Midbrain (tissue), 1 donor: ENCODE data around the gene CD80.

Experiments used
- DNase-seq: peaks from one replicate; lab custom pipeline; 2025; lab: John Stamatoyannopoulos, UW

The CD80 gene

GRCh38 chr3:119494597-119494996 is 64.8 kb downstream of the CD80 start:
- DNase-seq = no peak

- DNase-seq = no peak
Observed at GRCh38 chr3:119492810-119493209, 66.6 kb downstream of the CD80 start.

GRCh38 chr3:119492128-119492527 is 67.3 kb downstream of the CD80 start:
- DNase-seq = no peak

GRCh38 chr3:119490153-119490552 is 69.3 kb downstream of the CD80 start:
- DNase-seq = no peak

GRCh38 chr3:119485563-119485962 is 73.9 kb downstream of the CD80 start:
- DNase-seq = no peak

GRCh38 chr3:119483101-119483500 is 76.3 kb downstream of the CD80 start:
- no peak for DNase-seq

- DNase-seq = no peak
Observed at GRCh38 chr3:119481079-119481478, 78.3 kb downstream of the CD80 start.
